HG02938 (cell line): Measurements from ENCODE around the gene CLPTM1L.
"Not testable (repeated sequence)": the region's sequence is repeated elsewhere in the genome, so short reads cannot be mapped to it uniquely, and the experiment has no call there.

ENCODE experiments used
- ATAC-seq: cut with Tn5 transposase; IDR thresholded peaks from one replicate; pipeline ENCODE4 v1.9.1; 2021; ENCODE audit warnings: mild to moderate bottlenecking, moderate library complexity; ENCODE audit not compliant: unreplicated experiment

CLPTM1L gene

GRCh38 chr5:1328237-1329110 lies 16.4 kb downstream of the CLPTM1L start:
- not testable (repeated sequence) for ATAC-seq

GRCh38 chr5:1326901-1327756 lies 17.8 kb downstream of the CLPTM1L start:
- ATAC-seq, result not testable (repeated sequence)

GRCh38 chr5:1326532-1326875 lies 18.4 kb downstream of the CLPTM1L start:
- ATAC-seq, result not testable (repeated sequence)

- no peak for ATAC-seq
Measured at GRCh38 chr5:1325870-1326531, 18.9 kb downstream of the CLPTM1L start.

- no peak for ATAC-seq
Measured at GRCh38 chr5:1325191-1325741, 19.6 kb downstream of the CLPTM1L start.

- no peak for ATAC-seq
Measured at GRCh38 chr5:1324719-1325190, 20.1 kb downstream of the CLPTM1L start.

- no peak for ATAC-seq
Measured at GRCh38 chr5:1324301-1324700, 20.6 kb downstream of the CLPTM1L start.

- no peak for ATAC-seq
Measured at GRCh38 chr5:1323803-1324173, 21.1 kb downstream of the CLPTM1L start.

GRCh38 chr5:1322955-1323802 lies 21.7 kb downstream of the CLPTM1L start:
- no peak for ATAC-seq

- ATAC-seq, result no peak
Measured at GRCh38 chr5:1322036-1322900, 22.6 kb downstream of the CLPTM1L start.

- no peak for ATAC-seq
Measured at GRCh38 chr5:1321576-1321975, 23.3 kb downstream of the CLPTM1L start.

- ATAC-seq, result no peak
Measured at GRCh38 chr5:1320436-1321344, 24.2 kb downstream of the CLPTM1L start.

GRCh38 chr5:1319436-1320256 lies 25.3 kb downstream of the CLPTM1L start:
- no peak for ATAC-seq

- ATAC-seq, result no peak
Measured at GRCh38 chr5:1318659-1319251, 26.1 kb downstream of the CLPTM1L start.

GRCh38 chr5:1317921-1318565 lies 26.9 kb downstream of the CLPTM1L start:
- ATAC-seq, result no peak

GRCh38 chr5:1316588-1317340 lies 28.1 kb downstream of the CLPTM1L start:
- no peak for ATAC-seq
